GM19468 (cell line): Measurements from ENCODE around the gene FCGR2B.
"Not testable (repeated sequence)": the region's sequence is repeated elsewhere in the genome, so short reads cannot be mapped to it uniquely, and the experiment has no call there.

Experiments
- ATAC-seq: cut with Tn5 transposase; IDR thresholded peaks from one replicate; pipeline ENCODE4 v1.9.1; 2021; ENCODE audit warnings: mild to moderate bottlenecking, moderate library complexity, moderate number of reproducible peaks; ENCODE audit not compliant: unreplicated experiment; ENCODE audit errors: extremely low read depth

FCGR2B gene

DNA sequence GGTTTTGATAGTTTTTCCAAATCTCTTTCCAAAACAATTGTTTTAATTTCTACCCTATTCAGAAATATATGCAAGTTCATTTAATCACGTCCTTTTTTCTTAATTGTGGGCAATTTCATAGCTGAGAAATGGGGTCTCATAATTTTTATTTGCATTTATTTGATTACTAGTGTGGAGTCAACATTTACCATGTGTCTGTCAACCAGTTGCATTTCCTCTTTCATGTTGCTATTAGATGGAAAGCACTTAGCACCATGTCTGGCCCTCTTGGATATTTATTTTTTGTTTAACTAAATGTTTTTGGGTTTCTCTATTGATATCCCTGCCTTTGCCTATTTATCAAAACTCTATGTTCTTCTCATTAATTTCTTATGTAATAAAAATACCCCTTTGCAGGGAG lies 18.1 kb upstream of the FCGR2B start:
- not testable (repeated sequence) for ATAC-seq

DNA sequence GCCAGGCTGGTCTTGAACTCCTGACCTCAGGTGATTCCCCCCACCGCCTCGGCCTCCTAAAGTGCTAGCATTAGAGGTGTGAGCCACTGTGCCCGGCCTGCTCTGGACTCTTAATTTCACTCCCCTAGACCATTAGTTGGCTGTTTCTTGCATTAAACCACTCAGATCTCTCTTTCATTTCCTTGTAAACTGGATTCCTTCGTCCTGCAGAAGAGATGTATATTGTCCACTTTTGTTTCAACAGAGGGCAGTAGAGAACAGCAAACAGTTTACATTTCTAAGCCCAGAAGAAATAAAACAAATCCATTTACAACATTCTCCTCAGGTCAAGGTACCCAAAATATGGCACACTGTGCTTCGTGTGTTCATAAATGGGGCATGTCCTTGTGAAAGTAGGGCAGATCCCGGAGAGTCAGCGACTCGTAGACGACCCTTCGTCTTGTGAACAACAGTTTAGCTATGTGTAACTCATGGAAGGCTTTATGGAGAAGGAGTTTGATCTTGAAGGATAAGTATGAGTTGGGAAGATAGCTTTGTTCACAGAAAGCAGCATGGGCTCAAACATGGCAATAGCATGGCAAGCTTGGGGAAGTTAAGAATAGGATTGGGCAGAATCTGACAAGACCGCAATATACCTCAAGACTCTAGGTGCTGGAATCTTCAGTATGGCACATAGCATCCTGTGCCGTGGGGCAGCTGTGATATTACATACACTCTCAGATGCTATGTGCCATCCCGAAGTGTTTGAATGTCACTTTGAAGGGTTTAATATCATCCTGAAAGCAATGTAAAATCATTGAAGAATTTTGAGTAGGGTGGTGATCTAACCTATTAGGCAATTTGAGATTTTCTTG lies 15.2 kb upstream of the FCGR2B start:
- not testable (repeated sequence) for ATAC-seq

DNA sequence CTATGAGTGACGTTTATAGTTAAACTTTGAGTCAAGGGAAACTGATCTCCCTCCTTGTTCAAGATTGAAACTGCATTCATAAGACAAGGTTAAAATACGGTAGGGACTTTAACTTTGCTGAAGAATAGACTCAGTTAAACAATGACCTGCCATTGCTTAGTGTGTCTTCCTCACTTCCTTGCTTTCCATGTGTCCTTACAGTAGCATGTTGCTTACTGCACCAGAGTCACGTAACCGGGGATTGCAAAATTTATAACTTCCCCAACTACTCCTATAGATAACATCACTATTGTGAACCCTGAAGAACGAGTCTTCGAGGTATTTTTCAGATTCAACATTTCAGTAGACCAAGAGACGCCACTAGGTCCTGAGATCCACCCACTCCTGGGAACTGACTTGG lies 9.4 kb upstream of the FCGR2B start:
- not testable (repeated sequence) for ATAC-seq

DNA sequence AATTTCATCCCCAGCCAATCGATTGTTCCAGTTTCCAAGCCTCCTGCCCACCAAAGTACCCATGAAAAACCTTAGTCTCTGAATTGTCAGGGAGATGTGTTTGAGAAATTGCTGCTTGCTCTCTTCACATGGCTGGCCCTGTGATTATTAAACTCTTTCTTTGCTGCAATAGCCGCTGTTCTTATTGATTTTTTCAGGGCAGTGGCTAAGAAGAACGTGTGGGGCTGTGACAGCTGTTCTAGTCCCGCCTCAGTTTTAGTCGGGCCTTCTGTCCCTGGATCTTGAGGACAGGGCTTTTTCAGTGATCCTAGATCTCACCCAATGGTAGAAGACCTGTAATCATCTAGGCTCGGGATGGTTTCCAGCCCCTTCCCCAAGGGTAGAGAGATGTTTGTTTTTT lies 9.0 kb upstream of the FCGR2B start:
- not testable (repeated sequence) for ATAC-seq

DNA sequence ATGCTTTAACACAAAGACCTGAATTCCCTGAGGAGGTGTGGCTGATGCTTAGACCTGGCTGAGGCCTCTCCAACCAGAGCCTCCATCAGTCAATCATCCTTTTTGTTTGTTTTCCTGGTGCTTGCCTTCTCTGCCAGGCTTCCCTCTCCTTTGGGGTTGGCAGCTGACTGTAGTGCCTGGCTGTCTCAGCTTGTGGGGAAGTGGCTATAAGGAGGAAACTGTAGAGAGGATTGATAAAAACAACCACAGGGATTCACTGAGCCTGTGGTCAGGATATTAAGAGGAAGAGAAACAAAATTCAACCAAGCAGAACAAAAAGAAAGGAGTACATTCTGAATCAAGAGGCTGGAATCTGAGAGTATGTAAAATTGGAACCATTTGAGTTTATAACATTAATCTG lies 4.4 kb upstream of the FCGR2B start:
- ATAC-seq, result not testable (repeated sequence)

DNA sequence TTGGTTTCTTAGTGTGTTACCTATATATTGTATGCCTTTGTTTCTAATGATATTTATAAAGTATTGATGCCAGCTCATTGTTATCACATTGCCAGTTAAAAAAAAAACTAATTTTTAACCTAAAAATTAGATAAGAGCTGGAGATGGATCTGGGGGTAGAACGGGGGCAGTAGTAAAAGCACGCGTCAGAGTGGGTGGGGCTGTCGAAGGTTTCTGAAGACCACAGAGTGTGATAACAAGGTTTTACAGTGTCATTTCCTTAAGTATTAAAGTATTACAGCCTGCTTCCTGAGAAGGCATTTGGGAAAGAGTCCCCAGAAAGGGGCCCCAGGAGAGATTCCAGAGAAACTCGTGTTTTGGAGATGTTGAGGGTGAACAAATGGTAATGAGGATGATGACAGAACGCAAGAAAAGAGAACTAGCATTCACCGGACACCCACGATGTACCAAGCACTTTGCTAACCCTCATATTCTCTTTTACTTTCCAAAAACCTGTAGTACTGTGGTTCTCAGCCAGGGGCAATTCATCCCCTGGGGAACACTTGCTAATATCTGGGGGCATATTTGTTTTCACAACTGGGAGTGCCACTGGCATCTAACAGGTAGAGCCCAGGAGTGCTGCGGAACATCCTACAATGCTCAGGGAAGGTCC lies 1.2 kb upstream of the FCGR2B start:
- not testable (repeated sequence) for ATAC-seq

DNA sequence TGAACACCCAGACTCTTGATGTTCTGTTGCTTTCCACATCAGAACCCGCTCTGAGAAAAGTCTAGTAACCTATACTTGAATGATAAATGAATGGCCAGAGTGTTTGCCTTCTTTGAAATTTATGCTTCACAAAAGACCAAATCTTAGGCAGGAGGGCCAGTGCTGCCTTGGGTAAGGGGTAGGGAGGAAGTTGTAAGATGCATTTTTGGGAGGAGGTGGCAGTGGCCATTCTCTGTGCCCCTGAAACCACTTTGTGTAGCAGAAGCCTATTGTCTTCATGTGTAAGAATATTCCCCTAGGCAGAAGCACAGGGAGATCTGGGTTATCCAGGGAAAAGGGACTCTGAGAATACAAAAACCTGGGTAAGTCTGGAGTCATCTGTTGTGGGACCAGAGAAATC lies 626 bp downstream of the FCGR2B start:
- not testable (repeated sequence) for ATAC-seq

DNA sequence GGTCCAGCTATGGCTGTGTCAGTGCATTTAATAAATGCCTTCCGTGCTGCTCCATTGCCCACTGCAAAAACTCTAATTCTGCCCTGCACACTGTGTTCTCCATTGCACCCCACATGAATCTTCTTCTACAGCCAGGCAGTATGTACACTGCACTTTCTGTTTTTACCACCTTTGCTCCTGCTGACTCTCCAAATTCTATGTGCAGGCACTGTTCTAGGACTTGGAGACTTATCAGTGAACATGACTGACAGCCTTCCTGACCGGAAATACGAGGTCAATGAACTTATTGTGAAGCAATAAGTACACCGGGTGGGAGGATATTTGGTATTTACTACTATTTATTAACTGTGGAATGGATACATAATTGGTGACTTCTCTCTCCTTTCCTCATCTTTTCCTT lies 1.7 kb downstream of the FCGR2B start:
- ATAC-seq, result not testable (repeated sequence)

DNA sequence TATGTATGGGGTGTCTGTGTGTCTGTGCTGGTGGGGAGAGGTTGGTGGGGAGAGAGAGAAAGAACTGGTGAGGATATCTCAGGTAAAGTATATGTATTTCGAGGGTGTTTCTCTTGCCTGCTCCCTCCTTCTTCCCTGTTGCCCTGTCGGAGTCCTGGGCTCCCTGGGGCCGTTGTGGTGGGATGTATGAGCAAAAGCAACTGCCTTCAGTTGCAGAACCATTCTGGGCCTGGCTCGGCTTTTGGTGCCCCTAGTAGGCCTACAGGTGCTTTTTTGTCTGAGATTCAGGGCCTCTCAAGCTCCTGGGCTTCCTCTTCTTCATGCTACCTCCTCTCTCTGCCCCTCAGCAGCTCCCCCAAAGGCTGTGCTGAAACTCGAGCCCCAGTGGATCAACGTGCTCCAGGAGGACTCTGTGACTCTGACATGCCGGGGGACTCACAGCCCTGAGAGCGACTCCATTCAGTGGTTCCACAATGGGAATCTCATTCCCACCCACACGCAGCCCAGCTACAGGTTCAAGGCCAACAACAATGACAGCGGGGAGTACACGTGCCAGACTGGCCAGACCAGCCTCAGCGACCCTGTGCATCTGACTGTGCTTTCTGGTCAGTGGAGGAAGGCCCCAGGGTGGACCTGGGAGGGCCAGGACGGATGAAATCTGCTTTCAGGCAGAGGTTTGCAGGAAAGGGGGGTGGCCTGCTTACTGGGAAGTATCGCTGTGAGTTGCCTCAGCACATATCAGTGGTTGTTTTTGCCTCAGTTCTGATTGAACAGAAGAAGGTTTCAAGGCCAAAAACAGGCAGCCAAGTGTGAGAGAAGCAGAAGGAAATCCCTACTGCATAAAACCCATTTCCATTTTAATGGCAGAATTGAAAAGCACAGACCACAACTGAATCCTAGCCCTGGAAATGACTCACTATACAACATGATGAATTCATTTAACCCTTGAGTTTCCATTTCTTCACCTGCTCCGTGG lies 8.4 kb downstream of the FCGR2B start:
- not testable (repeated sequence) for ATAC-seq

DNA sequence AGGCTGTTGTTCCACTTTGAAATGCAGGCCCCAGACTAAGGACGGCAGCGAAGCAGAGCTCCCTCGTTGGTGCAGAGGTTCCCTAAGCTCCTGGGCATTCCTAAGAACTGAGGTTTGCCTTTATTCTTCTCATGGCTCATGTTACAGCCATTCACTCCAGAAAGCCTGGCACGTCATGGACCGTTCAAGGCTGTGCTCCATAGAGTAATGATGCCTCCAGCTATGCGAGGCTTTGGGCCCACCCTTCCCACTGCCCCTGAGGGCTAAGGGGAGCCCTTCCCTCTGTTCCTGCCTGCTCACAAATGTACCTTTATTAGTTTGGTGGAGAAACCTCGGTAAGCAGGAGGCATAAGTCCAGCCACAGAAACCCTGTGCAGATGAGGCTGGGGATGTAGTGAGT lies 10.5 kb downstream of the FCGR2B start:
- not testable (repeated sequence) for ATAC-seq

DNA sequence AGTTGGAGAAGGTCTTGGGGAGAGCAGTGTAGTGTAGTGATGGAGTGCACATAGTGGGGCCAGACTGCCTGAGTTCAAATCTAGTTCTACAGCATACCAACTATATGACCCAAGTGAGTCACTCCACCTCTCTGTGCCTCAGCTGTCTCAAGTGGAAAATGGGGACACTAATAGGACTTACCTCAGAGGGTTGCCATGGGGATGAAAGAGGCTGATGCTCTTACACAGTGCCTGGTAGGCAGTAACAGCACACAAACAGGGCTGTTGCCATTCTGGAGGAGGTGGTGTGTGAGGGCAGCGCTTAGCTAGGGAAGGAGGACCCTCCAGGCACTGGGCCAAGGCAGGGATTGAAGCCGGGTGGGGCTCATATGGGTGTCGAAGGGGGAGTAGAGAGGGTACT lies 11.5 kb downstream of the FCGR2B start:
- ATAC-seq, result not testable (repeated sequence)

DNA sequence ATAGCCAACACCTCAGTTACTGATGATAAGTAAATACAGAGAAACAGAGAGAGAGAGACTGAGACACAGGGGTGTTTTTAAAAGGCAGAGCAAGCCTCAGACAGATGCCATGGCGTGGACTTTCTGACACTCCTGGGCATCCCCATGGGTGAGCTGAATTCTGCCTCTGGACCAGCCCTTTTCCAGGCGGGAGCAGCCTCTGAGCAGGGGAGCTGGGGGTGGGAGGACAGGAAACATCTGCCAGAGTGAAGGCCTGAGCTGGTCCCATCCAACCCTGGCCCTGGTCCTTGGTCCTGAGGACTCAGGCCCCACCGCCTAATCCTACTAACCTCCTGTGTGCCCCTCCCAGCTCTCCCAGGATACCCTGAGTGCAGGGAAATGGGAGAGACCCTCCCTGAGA lies 12.0 kb downstream of the FCGR2B start:
- not testable (repeated sequence) for ATAC-seq

DNA sequence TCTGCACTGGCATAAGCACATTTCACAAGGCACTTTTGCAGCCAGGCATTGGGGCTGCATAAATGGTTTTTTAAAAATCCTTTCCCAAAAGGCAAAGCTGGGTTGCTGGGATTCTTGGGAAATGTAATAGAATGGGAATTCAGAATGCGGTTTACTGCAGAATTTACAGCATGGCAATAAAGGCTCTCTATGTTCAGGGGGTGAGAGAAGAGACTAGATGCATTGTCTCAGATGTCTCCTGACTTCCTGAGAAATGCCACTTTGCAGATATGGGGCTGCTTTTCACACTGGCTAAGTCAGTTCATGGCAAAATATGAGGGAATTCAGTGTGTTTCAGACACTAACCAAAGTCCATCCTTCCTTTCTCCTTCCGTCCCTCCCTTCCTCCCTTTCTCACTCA lies 13.5 kb downstream of the FCGR2B start:
- no peak for ATAC-seq

DNA sequence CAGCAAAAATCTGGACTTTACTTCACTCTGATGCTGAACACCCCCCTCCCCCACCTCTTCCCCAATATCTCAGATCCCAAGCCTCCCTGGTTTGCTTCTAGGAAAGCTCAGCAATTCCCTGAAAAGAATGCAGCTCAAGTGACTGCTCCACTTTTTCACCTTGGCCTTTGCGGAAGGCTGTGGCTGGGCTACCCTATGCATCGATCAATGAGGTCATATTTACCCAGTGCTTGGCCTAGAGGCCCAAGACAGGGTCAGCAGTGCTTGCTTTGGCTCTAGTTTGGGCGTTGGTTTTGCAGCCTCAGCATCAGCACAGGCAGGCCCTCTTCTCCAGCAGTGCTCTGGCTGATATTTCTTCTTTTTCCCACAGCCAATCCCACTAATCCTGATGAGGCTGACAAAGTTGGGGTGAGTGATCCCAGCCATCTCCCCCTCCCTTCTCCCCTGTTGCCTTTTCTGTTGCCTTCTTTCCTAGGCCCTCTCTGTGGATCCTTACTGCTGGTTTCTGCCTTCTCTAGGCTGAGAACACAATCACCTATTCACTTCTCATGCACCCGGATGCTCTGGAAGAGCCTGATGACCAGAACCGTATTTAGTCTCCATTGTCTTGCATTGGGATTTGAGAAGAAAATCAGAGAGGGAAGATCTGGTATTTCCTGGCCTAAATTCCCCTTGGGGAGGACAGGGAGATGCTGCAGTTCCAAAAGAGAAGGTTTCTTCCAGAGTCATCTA lies 14.2 kb downstream of the FCGR2B start:
- ATAC-seq, result no peak

DNA sequence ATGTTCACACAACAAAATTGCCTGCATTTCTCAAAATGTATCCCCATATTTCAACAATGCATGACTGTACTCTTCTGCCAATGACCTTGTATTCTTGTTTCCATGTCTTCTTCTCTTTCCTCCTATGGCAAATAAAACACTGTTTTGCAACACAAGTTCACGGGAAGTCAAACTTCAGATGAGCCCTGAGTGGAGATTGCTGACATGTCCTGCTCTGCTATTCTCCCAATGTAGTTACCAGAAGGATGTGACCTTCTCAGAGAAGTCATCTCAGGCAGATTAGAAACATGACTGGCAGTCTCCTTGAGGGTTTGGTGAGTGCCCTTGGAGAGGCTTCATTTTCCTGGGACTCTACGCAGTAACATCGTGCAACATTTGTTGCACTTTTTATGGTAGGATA lies 15.6 kb downstream of the FCGR2B start:
- ATAC-seq, result no peak

DNA sequence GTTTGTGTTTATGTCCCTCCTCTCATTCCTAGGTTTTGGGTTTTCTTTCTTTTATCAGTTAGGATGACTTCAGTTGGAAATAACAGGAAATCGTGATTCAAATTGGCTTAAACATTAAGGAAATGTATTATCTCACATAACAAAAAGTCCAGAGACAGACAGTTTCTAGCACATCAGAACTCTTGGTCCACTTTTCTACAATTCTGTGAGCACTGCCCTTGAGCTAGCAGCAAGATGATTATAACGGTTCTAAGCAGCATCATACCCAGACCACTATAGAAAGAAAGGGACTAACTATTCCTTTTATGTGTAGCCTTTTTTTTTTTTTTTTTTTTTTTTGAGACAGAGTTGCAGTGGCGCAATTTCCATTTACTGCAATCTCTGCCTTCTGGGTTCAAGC lies 18.9 kb downstream of the FCGR2B start:
- ATAC-seq, result no peak

DNA sequence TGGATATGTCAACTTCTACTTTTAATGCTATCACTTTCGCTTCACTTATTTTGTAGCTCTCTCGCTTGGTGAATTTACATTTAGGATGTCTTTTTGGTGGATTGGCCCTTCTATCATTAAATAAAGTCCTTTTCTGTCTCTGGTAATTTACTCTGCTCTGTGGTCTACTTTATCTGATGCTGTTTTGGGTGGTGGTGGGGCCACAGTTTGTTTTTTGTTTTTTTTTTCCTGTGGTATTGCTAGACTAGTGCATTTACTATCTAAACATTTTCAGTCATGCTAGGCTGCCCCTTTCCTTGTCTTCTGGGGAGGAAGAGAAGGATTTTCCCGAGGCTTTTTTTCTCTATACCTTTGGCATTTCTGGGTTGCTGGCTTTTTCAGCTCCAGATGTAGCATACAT lies 26.0 kb downstream of the FCGR2B start:
- no peak for ATAC-seq

DNA sequence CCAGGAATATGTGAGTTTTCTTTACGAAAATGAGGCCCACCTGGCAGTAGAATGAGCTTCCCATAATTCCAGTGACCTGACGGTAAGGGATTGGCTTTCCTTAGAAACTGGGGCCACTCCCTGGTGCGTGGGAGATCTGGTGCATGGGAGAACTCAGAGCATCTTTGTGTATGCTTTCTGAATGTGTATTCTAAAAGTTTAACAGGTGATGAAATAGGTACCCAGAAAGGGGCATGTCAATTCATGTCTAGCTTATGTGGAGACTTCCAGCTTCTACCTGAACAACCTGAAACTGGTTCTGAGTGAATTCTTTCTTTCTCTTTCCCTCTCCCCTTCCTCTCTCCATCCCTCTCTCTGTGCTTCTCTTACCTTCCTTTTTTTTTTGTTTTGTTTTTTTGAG lies 28.9 kb downstream of the FCGR2B start:
- ATAC-seq, result no peak

DNA sequence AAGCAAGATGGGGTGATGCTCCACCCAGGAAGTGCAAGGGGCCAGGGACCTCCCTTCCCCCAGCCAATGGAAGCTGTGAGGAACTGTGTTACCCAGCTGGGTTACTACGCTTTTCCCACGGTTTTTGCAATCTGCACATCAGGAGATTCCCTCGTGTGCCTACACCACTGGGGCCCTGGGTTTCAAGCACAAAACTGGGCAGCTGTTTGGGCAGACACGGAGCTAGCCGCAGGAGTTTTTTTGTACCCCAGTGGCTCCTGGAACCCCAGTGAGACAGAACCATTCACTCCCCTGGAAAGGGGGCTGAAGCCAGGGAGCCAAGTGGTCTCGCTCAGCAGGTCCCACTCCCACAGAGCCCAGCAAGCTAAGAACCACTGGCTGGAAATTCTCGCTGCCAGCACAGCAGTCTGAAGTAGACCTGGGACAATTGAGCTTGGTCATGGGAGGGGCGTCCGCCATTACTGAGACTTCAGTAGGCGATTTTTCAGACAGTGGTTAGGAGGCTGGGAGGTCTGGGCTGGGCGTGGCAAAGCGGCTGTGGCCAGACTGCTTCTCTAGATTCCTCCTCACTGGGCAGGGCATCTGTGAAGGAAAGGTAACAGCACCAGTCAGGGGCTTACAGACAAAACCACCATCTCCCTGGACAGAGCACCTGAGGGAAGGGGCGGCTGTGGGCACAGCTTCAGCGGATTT lies 30.2 kb downstream of the FCGR2B start:
- not testable (repeated sequence) for ATAC-seq
